Heart left ventricle (tissue), 16 donors: ENCODE measurements around the gene SBNO2. TPM values are rescaled to one million over a fixed set of nuclear protein-coding genes. Genes with fewer than 3 reads are reported as not detected.

Experiments used
- ATAC-seq, 4 donors: fragments of 200-7000 bp; cut with Tn5 transposase; one replicate each; pipeline ENCODE4 v1.9.1; 2020 to 2022; ENCODE audit warnings: moderate library complexity in 4 of 4, mild to moderate bottlenecking in 3 of 4, moderate number of reproducible peaks in 1 of 4
- DNase-seq, 5 donors: peaks; one replicate each; pipeline ENCODE4 v3.0.0-alpha.2; 2020
- H3K27ac ChIP-seq, 12 donors: fragments of 200-600 bp; sonication (generic) in 4 of 12; one replicate each; pipeline versions ENCODE4 v1.5.0 to v1.8.0; 2016 to 2022; ENCODE audit warnings: mild to moderate bottlenecking in 2 of 12
- H3K27me3 ChIP-seq, 9 donors: fragments of 200-600 bp; sonication (generic) in 2 of 9; one replicate each; pipeline versions ENCODE4 v1.5.1 to v1.8.0; 2016 to 2022; ENCODE audit warnings: mild to moderate bottlenecking in 3 of 9
- H3K36me3 ChIP-seq, 9 donors: fragments of 200-600 bp; sonication (generic) in 2 of 9; one replicate each; pipeline versions ENCODE4 v1.5.0 to v1.8.0; 2018 to 2022; ENCODE audit warnings: mild to moderate bottlenecking in 2 of 9
- H3K4me1 ChIP-seq, 12 donors: fragments of 200-600 bp; sonication (generic) in 4 of 12; one replicate each; pipeline versions ENCODE4 v1.5.0 to v1.8.0; 2016 to 2022; ENCODE audit warnings: mild to moderate bottlenecking in 3 of 12
- H3K4me3 ChIP-seq, 12 donors: fragments of 200-600 bp; sonication (generic) in 4 of 12; one replicate each; pipeline versions ENCODE4 v1.5.0 to v1.8.0; 2017 to 2022; ENCODE audit warnings: mild to moderate bottlenecking in 9 of 12, moderate library complexity in 4 of 12
- H3K9me3 ChIP-seq, 12 donors: fragments of 200-600 bp; sonication (generic) in 4 of 12; one replicate each; pipeline versions ENCODE4 v1.5.0 to v1.8.0; 2016 to 2022; ENCODE audit warnings: mild to moderate bottlenecking in 1 of 12
- CTCF ChIP-seq, 12 donors: fragments of 200-600 bp; sonication (generic) in 4 of 12; IDR thresholded peaks; one replicate each; pipeline versions ENCODE4 v1.5.0 to v1.8.0; 2018 to 2022; ENCODE audit warnings: antibody characterized with exemption in 12 of 12, mild to moderate bottlenecking in 5 of 12
- POLR2A ChIP-seq, 2 donors: fragments of 450-650 bp; IDR thresholded peaks; one replicate each; pipeline ENCODE4 v1.6.1; 2017; ENCODE audit warnings: antibody characterized with exemption in 2 of 2, mild to moderate bottlenecking in 2 of 2, moderate library complexity in 2 of 2
- WGBS, 4 donors: extraction: QIAGEN DNeasy Blood & Tissue Kit in 2 of 4; methylation state at CpG; one replicate each; pipeline versions ENCODE4 v1.1.5 to v1.1.7; 2013 to 2018; 5-methylcytosine and 5-hydroxymethylcytosine counted together
- intact Hi-C, 10 donors: fragments of 100-400 bp; cut with DNase I; formaldehyde crosslinking; loops; one replicate each; pipeline versions ENCODE4 v1.11.1 to v1.14.2; 2022
- polyA plus RNA-seq, 2 donors: library from polyadenylated mRNA; stranded (reverse); fragments of 200-250 nt; gene quantifications; one replicate each; pipeline ENCODE4 v1.2.3, GENCODE V29; 2013
- total RNA-seq, 9 donors: library from RNA; depleted of rRNA in 2 of 9; stranded (reverse); fragments of >200 nt in 2 of 9; fragmentation: NEBNext Ultra II Directional in 3 of 9; extraction: Animal tissue kit (Norgen Biotek cat#: 25700) in 3 of 9; gene quantifications; one replicate each; pipeline versions ENCODE4 v1.1.0 to v1.2.4, GENCODE V29; 2016 to 2023
- donor health status: ischemic (EF 13 %, LVEDD 7.1; RV severe dilation, severe dysfunction).
- donor health status: healthy with polysubstance abuse.
- donor health status: DM: no; HTN: yes; CAD: no.
- donor health status: DM: no; HTN: no; CAD: no.
- donor health status: ischemic (EF 25% LVEDD 6.9; RV normal size, moderate dysfunction).
- donor health status: ischemic (EF 25% LVEDD 5.7; RV mildly dilated, moderate dysfunction).
- donor health status: healthy.
- donor health status: DM: yes; HTN: yes; CAD: no.
- donor health status: ischemic (EF 35%, LVEDD 5.7; RV mildly dilated, moderate dysfunction).
- donor health status: nonischemic (EF 11% LVEDD 7.7; RV severe dilation, severe dysfunction).
- donor health status: DM: yes; HTN: yes; CAD: no.
- donor health status: PGD.
- donor health status: ischemic (EF 29% LVEDD 5.4; RV normal size, mild dysfunction).
- donor health status: nonischemic (EF 23%, LVEDD 6.1; RV moderate dilation, normal function).

The SBNO2 gene
- total and polyA plus RNA-seq, 11 donors: 9.9 to 78.9 (median 18.7) TPM

GRCh38 chr19:1082165-1082927 lies 91.7 kb downstream of the SBNO2 start:
- no peak for TF ChIP-seq CTCF (IDR thresholded peaks at IDR 0.05)
- TF ChIP-seq POLR2A (IDR thresholded peaks at IDR 0.05): no peak
- H3K4me3 ChIP-seq: peak overlapping the region in 4 of 12 donors; percentile 12 to 31 (median 29)
- ATAC-seq (peak in 3 of 4 donors; percentile 53 to 64 (median 54)), DNase-seq (peak in 2 of 5 donors; percentile 69 to 76)
- no peak overlapping the region for H3K27ac ChIP-seq
- H3K27me3 ChIP-seq: peaks cover 0 to 6% (median 0%) of the 10 kb centered on the region in 9 donors
- 16 to 29% (median 26%) methylated on average over 22 to 51 of the region's 51 CpGs for whole genome bisulfite sequencing, 4 donors
- intact Hi-C loops: loop anchor here in 1 of 10 donors (10.0 kb wide), 1 partner anchor 48 kb away; no protein-coding TSS in a partner anchor
- H3K9me3 ChIP-seq: no peaks in the 10 kb centered on the region
- peaks cover 0 to 43% (median 3%) of the 10 kb centered on the region in 12 donors for H3K4me1 ChIP-seq
- H3K36me3 ChIP-seq: peaks cover 0 to 77% (median 0%) of the 10 kb centered on the region in 9 donors

GRCh38 chr19:1081301-1082164 lies 92.5 kb downstream of the SBNO2 start:
- peaks cover 0 to 71% (median 0%) of the 10 kb centered on the region in 9 donors for H3K36me3 ChIP-seq
- H3K4me1 ChIP-seq: peaks cover 0 to 43% (median 3%) of the 10 kb centered on the region in 12 donors
- intact Hi-C loops: loop anchor here in 1 of 10 donors (10.0 kb wide), 1 partner anchor 47 kb away; no protein-coding TSS in a partner anchor
- ATAC-seq (no peak), DNase-seq (peak in 2 of 5 donors; percentile 52 to 57)
- no peak overlapping the region for H3K27ac ChIP-seq
- no peaks in the 10 kb centered on the region for H3K9me3 ChIP-seq
- TF ChIP-seq CTCF (IDR thresholded peaks at IDR 0.05) (no peak), POLR2A (IDR thresholded peaks at IDR 0.05) (no peak)
- WGBS, 4 donors: 68 to 80% (median 71%) methylated on average over 40 to 58 of the region's 58 CpGs
- H3K27me3 ChIP-seq: peaks cover 0 to 6% (median 0%) of the 10 kb centered on the region in 9 donors
- H3K4me3 ChIP-seq: peak overlapping the region in 1 of 12 donors; percentile 31

- intact Hi-C loops: loop anchor here in 1 of 10 donors (10.0 kb wide), 1 partner anchor 46 kb away; no protein-coding TSS in a partner anchor
Measured at GRCh38 chr19:1080360-1081161, 93.5 kb downstream of the SBNO2 start.

More at GRCh38 chr19:1080360-1081161, 93.5 kb downstream of the SBNO2 start:
- Histone ChIP-seq H3K27me3 (peaks cover 0 to 6% (median 0%) of the 10 kb centered on the region in 9 donors), H3K27ac (no peak overlapping the region), H3K9me3 (no peaks in the 10 kb centered on the region), H3K4me3 (no peak overlapping the region), H3K4me1 (peaks cover 0 to 44% (median 3%) of the 10 kb centered on the region in 12 donors), H3K36me3 (peaks cover 0 to 67% (median 0%) of the 10 kb centered on the region in 9 donors)
- TF ChIP-seq CTCF (IDR thresholded peaks at IDR 0.05): no peak
- no peak for TF ChIP-seq POLR2A (IDR thresholded peaks at IDR 0.05)
- DNase-seq (no peak), ATAC-seq (no peak)
- WGBS, 4 donors: 93 to 96% (median 95%) methylated on average over 28 to 50 of the region's 50 CpGs
